HG03095 (cell line): Measurements from ENCODE around the gene CEACAM1.
"Not testable (repeated sequence)": the region's sequence is repeated elsewhere in the genome, so short reads cannot be mapped to it uniquely, and the experiment has no call there.

Source experiments
- ATAC-seq: cut with Tn5 transposase; IDR thresholded peaks from one replicate; pipeline ENCODE4 v1.9.1; 2021; ENCODE audit warnings: moderate library complexity; ENCODE audit not compliant: unreplicated experiment

Gene CEACAM1

GRCh38 chr19:42477933-42478332 is 50.3 kb downstream of the CEACAM1 start:
- no peak for ATAC-seq

- no peak for ATAC-seq
Observed at GRCh38 chr19:42477117-42477516, 51.2 kb downstream of the CEACAM1 start.

- no peak for ATAC-seq
Observed at GRCh38 chr19:42475366-42475765, 52.9 kb downstream of the CEACAM1 start.

GRCh38 chr19:42474743-42475142 is 53.5 kb downstream of the CEACAM1 start:
- no peak for ATAC-seq

GRCh38 chr19:42473686-42474085 is 54.6 kb downstream of the CEACAM1 start:
- ATAC-seq: no peak

GRCh38 chr19:42472402-42473147 is 55.7 kb downstream of the CEACAM1 start:
- no peak for ATAC-seq

GRCh38 chr19:42471554-42472249 is 56.6 kb downstream of the CEACAM1 start:
- no peak for ATAC-seq

- no peak for ATAC-seq
Observed at GRCh38 chr19:42469311-42470235, 58.7 kb downstream of the CEACAM1 start.

GRCh38 chr19:42468273-42468796 is 59.9 kb downstream of the CEACAM1 start:
- no peak for ATAC-seq

GRCh38 chr19:42467183-42467760 is 61.0 kb downstream of the CEACAM1 start:
- no peak for ATAC-seq

GRCh38 chr19:42466521-42467182 is 61.6 kb downstream of the CEACAM1 start:
- no peak for ATAC-seq

- ATAC-seq: peak; percentile 67
Observed at GRCh38 chr19:42465827-42466280, 62.4 kb downstream of the CEACAM1 start.

- ATAC-seq: no peak
Observed at GRCh38 chr19:42461700-42462324, 66.5 kb downstream of the CEACAM1 start.

GRCh38 chr19:42461231-42461630 is 67.0 kb downstream of the CEACAM1 start:
- not testable (repeated sequence) for ATAC-seq

- no peak for ATAC-seq
Observed at GRCh38 chr19:42459926-42460325, 68.4 kb downstream of the CEACAM1 start.
